Lung (tissue), 12 donors: ENCODE measurements around the gene SLC66A3. TPM values are rescaled to one million over a fixed set of nuclear protein-coding genes. Genes with fewer than 3 reads are reported as not detected.
"Not testable (repeated sequence)": the region's sequence is repeated elsewhere in the genome, so short reads cannot be mapped to it uniquely, and the experiment has no call there.

Experiments
- ATAC-seq: fragments of 200-7000 bp; cut with Tn5 transposase; one replicate; pipeline ENCODE4 v1.9.1; 2020; ENCODE audit warnings: moderate number of reproducible peaks; ENCODE audit not compliant: insufficient read depth, low FRiP score
- DNase-seq, 3 donors: peaks; one replicate each; pipeline ENCODE4 v3.0.0-alpha.2; 2013 to 2017
- H3K27ac ChIP-seq, 2 donors: one replicate each; pipeline ENCODE4 v1.5.1; 2013; ENCODE audit warnings: mild to moderate bottlenecking in 2 of 2, moderate library complexity in 2 of 2, control low read depth in 1 of 2, inconsistent platforms in 1 of 2, low read depth in 1 of 2, low read length in 1 of 2
- H3K27me3 ChIP-seq, 3 donors: one replicate each; pipeline ENCODE4 v1.5.1; 2013; ENCODE audit warnings: low read length in 2 of 3; ENCODE audit not compliant: control insufficient read depth in 3 of 3, insufficient read depth in 3 of 3
- H3K36me3 ChIP-seq, 4 donors: one replicate each; pipeline ENCODE4 v1.5.1; 2013; ENCODE audit warnings: low read length in 4 of 4, mild to moderate bottlenecking in 1 of 4, moderate library complexity in 1 of 4; ENCODE audit not compliant: control insufficient read depth in 4 of 4, insufficient read depth in 4 of 4
- H3K4me1 ChIP-seq, 5 donors: one replicate each; pipeline ENCODE4 v1.5.1; 2013; ENCODE audit warnings: low read length in 5 of 5, mild to moderate bottlenecking in 2 of 5, moderate library complexity in 1 of 5; ENCODE audit not compliant: control insufficient read depth in 5 of 5, insufficient read depth in 5 of 5
- H3K4me3 ChIP-seq: one replicate; pipeline ENCODE4 v1.5.1; 2013; ENCODE audit warnings: mild to moderate bottlenecking, control low read depth, moderate library complexity
- H3K9ac ChIP-seq, 2 donors: one replicate each; pipeline ENCODE4 v1.5.1; 2013; ENCODE audit warnings: low read length in 2 of 2, control low read depth in 1 of 2; ENCODE audit not compliant: insufficient read depth in 1 of 2
- H3K9me3 ChIP-seq, 4 donors: one replicate each; pipeline ENCODE4 v1.5.1; 2013; ENCODE audit warnings: low read length in 3 of 4, mild to moderate bottlenecking in 1 of 4, moderate library complexity in 1 of 4; ENCODE audit not compliant: control insufficient read depth in 4 of 4, insufficient read depth in 3 of 4
- CTCF ChIP-seq: IDR thresholded peaks from 2 replicates; pipeline ENCODE4 v1.5.1; 2012; ENCODE audit warnings: mild to moderate bottlenecking; ENCODE audit errors: control extremely low read depth, extremely low read depth
- WGBS, 2 donors: extraction: QIAGEN DNeasy Blood & Tissue Kit; methylation state at CpG; one replicate each; pipeline ENCODE4 v1.1.7; 2013; 5-methylcytosine and 5-hydroxymethylcytosine counted together
- polyA plus RNA-seq, 2 donors: library from polyadenylated mRNA; stranded (reverse); fragments of 200-250 nt; gene quantifications; one replicate each; pipeline ENCODE4 v1.2.1, GENCODE V29; 2013
- total RNA-seq, 2 donors: library from RNA; depleted of rRNA in 1 of 2; stranded (reverse); fragments of >200 nt in 1 of 2; gene quantifications; one replicate each; pipeline ENCODE4 v1.2.1, GENCODE V29; 2014 to 2021
- donor health status: control.
- donor health status: control.
- donor health status: Bipolar disorder and iron deficiency.
- donor health status: healthy.
- donor health status: DM: yes; HTN: yes; CAD: no.

SLC66A3 gene
- total and polyA plus RNA-seq, 4 donors = 17.6 to 27.4 (median 22.3) TPM

GRCh38 chr2:11161747-11162146 is 6.5 kb downstream of the SLC66A3 start:
- H3K36me3 ChIP-seq = peaks cover 0 to 5% (median 1%) of the 10 kb centered on the region in 4 donors
- no peaks in the 10 kb centered on the region for H3K27me3 ChIP-seq
- no peak overlapping the region for H3K9ac ChIP-seq
- DNase-seq (no peak), ATAC-seq (no peak)
- no peak overlapping the region for H3K4me3 ChIP-seq
- no peak for TF ChIP-seq CTCF
- WGBS, 2 donors = 93 to 94% methylated on average over 4 of the region's 4 CpGs
- no peaks in the 10 kb centered on the region for H3K9me3 ChIP-seq
- peaks cover 0 to 3% (median 0%) of the 10 kb centered on the region in 5 donors for H3K4me1 ChIP-seq
- no peak overlapping the region for H3K27ac ChIP-seq

- peaks cover 0 to 3% (median 0%) of the 10 kb centered on the region in 5 donors for H3K4me1 ChIP-seq
- H3K27me3 ChIP-seq = no peaks in the 10 kb centered on the region
- TF ChIP-seq CTCF = no peak
- no peak for ATAC-seq
- H3K4me3 ChIP-seq = no peak overlapping the region
- no peak for DNase-seq
- no peak overlapping the region for H3K9ac ChIP-seq
- H3K27ac ChIP-seq = no peak overlapping the region
- H3K36me3 ChIP-seq = peaks cover 0 to 5% (median 1%) of the 10 kb centered on the region in 4 donors
- H3K9me3 ChIP-seq = no peaks in the 10 kb centered on the region
- WGBS, 2 donors = 90 to 94% methylated on average over 16 of the region's 16 CpGs
These were observed 8.4 kb downstream of the SLC66A3 start for GRCh38 chr2:11163439-11164317.

- not testable (repeated sequence) for H3K4me1 ChIP-seq, H3K27me3 ChIP-seq, DNase-seq, ATAC-seq, H3K4me3 ChIP-seq, H3K36me3 ChIP-seq, H3K27ac ChIP-seq, H3K9ac ChIP-seq, H3K9me3 ChIP-seq
- 95 to 98% methylated on average over 19 to 28 of the region's 28 CpGs for WGBS, 2 donors
These were observed 9.8 kb downstream of the SLC66A3 start for GRCh38 chr2:11165046-11165445.

GRCh38 chr2:11166476-11166875 is 11.2 kb downstream of the SLC66A3 start:
- H3K4me1 ChIP-seq = no peaks in the 10 kb centered on the region
- H3K27me3 ChIP-seq = no peaks in the 10 kb centered on the region
- H3K4me3 ChIP-seq = no peak overlapping the region
- no peak overlapping the region for H3K9ac ChIP-seq
- ATAC-seq = no peak
- 92% methylated on average over 10 of the region's 10 CpGs for WGBS, 2 donors
- peaks cover 0 to 3% (median 1%) of the 10 kb centered on the region in 4 donors for H3K36me3 ChIP-seq
- no peak for DNase-seq
- no peaks in the 10 kb centered on the region for H3K9me3 ChIP-seq
- H3K27ac ChIP-seq = no peak overlapping the region
- no peak for TF ChIP-seq CTCF
